ENCODE measurements around the gene P2RY2.
"Not testable (repeated sequence)": the region's sequence is repeated elsewhere in the genome, so short reads cannot be mapped to it uniquely, and the experiment has no call there.

P2RY2 gene

DNA sequence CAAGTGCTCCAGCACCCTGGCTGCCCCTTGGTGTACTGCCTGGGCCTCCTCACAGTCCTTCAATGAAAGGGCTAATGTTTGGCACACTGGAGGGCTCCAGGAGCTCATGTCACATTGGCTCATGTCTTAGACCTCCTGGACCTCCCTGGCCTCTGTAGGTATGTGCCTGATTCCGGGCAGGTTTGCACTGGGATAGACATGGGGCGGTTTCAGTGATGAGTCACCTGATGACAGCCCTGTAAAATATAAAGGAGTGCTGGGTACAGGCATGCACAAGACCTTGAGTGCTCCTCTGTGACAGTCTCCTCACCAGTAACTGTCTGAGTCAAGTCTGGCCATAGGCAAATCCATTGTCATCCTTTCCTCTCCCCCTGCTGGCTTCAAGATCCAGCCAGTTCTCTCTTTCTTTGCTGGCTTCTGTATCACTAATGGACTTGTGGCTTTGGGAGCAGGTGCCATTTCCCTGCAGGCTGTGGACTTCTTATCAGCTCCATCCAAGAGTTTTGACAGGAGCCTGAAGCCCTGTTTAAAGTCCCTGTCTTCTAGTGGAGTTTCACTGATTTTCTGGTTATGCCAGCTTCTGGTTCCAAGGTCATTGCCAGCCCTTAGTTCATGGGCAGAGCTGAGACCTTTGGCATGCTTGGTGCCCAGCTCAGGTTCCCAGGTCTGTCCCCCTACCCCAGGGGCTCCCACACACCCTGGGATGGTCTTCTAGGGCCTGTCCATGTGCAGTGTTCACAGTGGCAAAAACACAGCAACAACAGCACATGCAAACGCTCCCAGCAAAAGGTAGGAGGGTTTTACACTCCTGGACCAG lies 22.7 kb upstream of the P2RY2 start:
- peaks cover 3% of the 10 kb centered on the region; the same call in 1 of the 2 replicates for H3K4me1 ChIP-seq
- TF ChIP-seq CTCF (IDR thresholded peaks at IDR 0.05; ENCODE audit: low read depth, low read length) = no peak
- DNase-seq = no peak
- H3K27me3 ChIP-seq = no peaks in the 10 kb centered on the region
- no peaks in the 10 kb centered on the region for H3K36me3 ChIP-seq
- no peaks in the 10 kb centered on the region for H3K9me3 ChIP-seq
- no peak overlapping the region for H3K4me3 ChIP-seq (ENCODE audit: low read depth, low read length)

- DNase-seq = no peak
- H3K9me3 ChIP-seq = no peaks in the 10 kb centered on the region
- no peak for TF ChIP-seq CTCF (IDR thresholded peaks at IDR 0.05; ENCODE audit: low read depth, low read length)
- H3K4me1 ChIP-seq = peaks cover 3% of the 10 kb centered on the region; the same call in 1 of the 2 replicates
- no peaks in the 10 kb centered on the region for H3K27me3 ChIP-seq
- no peaks in the 10 kb centered on the region for H3K36me3 ChIP-seq
- H3K4me3 ChIP-seq (ENCODE audit: low read depth, low read length) = no peak overlapping the region
Measured at GRCh38 chr11:73196576-73196975, 21.5 kb upstream of the P2RY2 start.

DNA sequence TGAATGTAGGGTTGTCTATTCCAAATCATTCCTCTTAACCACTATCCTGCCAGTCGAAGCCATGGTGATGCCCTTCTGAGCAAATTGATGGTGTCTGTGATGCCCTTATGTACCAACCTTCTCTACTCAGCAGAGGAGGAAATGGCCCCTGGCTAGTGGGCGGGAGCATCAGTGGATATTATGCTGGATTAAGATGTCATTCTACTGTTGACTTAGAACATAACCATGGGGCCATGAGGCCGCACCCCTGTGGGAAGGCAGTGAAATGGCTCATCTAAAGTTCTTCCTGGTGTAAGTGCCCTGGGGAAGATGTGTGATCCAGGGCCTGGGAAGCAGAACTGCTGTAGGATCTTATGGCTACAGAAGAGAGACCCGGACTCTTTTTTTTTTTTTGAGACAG lies 20.7 kb upstream of the P2RY2 start:
- Histone ChIP-seq H3K9me3 (no peaks in the 10 kb centered on the region), H3K4me1 (peaks cover 3% of the 10 kb centered on the region; the same call in 1 of the 2 replicates), H3K36me3 (no peaks in the 10 kb centered on the region), H3K4me3 (ENCODE audit: low read depth, low read length) (no peak overlapping the region), H3K27me3 (no peaks in the 10 kb centered on the region)
- DNase-seq = no peak
- no peak for TF ChIP-seq CTCF (IDR thresholded peaks at IDR 0.05; ENCODE audit: low read depth, low read length)

DNA sequence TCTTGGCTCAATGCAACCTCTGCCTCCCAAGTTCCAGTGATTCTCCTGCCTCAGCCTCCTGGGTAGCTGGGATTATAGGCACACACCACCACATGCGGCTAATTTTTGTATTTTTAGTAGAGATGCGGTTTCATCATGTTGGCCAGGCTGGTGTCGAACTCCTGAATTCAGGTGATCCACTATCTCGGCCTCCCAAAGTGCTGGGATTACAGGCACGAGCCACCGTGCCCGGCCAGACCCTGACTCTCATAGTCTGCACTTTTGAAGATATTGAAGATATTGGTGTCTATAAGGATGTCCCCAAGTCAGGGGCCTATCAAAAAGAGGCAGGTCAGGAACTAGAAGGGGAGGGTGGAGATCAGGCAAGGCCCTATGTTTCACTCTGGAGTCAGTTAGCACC lies 20.3 kb upstream of the P2RY2 start:
- DNase-seq; H3K36me3 ChIP-seq; H3K4me3 ChIP-seq (ENCODE audit: low read depth, low read length); H3K27me3 ChIP-seq; H3K4me1 ChIP-seq; H3K9me3 ChIP-seq: not testable (repeated sequence)

DNA sequence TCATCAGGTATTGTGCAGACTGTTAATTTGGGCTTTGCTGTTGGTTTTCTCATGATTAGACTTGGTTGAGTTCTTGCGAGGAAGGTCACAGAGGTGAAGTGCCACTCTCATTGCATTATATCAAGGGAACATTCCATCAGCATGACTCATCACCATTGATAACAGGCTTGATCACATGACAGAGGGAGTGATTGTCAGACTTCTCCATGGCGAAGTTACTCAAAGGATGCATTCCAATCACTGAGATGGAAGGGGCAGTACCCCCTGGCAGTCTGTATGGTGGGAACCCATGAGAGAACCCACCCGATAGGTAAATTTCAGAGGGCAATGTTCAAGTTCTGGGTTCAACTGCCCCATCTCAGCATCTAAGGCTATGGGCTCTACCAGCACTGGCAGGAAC lies 19.4 kb upstream of the P2RY2 start:
- Histone ChIP-seq H3K27me3 (no peaks in the 10 kb centered on the region), H3K4me3 (ENCODE audit: low read depth, low read length) (no peak overlapping the region), H3K4me1 (peaks cover 3% of the 10 kb centered on the region; the same call in 1 of the 2 replicates), H3K9me3 (no peaks in the 10 kb centered on the region), H3K36me3 (no peaks in the 10 kb centered on the region)
- DNase-seq = no peak
- TF ChIP-seq CTCF (IDR thresholded peaks at IDR 0.05; ENCODE audit: low read depth, low read length) = no peak

DNA sequence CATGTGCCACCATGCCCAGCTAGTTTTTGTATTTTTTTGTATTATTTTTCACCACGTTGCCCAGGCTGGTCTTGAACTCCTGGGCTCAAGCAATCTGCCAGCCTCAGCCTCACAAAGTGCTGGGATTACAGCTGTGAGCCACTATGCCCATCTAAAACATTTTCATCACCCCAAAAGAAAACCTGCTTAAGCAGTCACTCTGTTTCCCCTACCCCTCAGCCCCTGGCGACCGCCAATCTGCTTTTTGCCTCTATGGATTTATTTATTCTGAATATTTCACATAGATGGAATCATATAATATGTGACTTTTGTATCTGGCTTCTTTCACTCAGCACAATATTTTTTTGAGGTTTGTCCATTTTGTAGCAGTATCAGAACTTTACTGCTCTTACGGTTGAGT lies 18.6 kb upstream of the P2RY2 start:
- no peaks in the 10 kb centered on the region for H3K36me3 ChIP-seq
- H3K4me1 ChIP-seq = peaks cover 3% of the 10 kb centered on the region; the same call in 1 of the 2 replicates
- no peak for TF ChIP-seq CTCF (IDR thresholded peaks at IDR 0.05; ENCODE audit: low read depth, low read length)
- DNase-seq = no peak
- no peak overlapping the region for H3K4me3 ChIP-seq (ENCODE audit: low read depth, low read length)
- H3K9me3 ChIP-seq = no peaks in the 10 kb centered on the region
- H3K27me3 ChIP-seq = no peaks in the 10 kb centered on the region
